Hematopoietic multipotent progenitor cell treated with erythropoietin and hydrocortisone succinate and interleukin-3 and kit ligand, for 8 days (in vitro differentiated cells): ENCODE data around the gene IL1RN.

ENCODE experiments used
- DNase-seq: peaks from one replicate; pipeline ENCODE4 v3.0.0-alpha.2; 2015

Gene IL1RN

DNA sequence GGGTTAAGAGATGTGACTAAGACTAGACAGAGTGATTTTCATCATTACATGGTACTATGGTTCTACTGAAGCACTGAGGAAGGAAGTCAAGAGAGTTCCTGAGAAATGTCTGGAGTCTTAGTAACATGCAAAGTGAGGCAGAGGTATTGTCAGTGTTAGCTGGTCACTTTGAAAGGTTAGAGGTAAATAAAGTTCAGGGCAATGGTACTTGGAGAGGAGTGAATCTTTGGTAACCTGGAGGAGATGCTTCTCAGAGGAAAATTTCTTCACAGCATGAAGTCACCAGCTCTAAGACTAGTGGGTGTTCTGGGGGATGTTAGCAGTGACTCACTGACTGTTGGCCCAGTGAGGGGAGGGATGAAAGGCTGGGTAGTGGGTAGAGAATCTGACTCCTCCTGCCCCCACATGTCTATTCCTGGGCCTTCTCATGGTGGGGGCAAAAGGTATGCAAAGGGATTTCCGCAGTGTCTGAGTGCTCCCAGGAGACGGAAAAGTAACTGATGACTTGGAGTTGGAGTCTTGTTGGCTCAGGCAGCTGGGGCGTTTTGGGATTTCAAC is 23.3 kb upstream of the IL1RN start:
- no peak for DNase-seq

DNA sequence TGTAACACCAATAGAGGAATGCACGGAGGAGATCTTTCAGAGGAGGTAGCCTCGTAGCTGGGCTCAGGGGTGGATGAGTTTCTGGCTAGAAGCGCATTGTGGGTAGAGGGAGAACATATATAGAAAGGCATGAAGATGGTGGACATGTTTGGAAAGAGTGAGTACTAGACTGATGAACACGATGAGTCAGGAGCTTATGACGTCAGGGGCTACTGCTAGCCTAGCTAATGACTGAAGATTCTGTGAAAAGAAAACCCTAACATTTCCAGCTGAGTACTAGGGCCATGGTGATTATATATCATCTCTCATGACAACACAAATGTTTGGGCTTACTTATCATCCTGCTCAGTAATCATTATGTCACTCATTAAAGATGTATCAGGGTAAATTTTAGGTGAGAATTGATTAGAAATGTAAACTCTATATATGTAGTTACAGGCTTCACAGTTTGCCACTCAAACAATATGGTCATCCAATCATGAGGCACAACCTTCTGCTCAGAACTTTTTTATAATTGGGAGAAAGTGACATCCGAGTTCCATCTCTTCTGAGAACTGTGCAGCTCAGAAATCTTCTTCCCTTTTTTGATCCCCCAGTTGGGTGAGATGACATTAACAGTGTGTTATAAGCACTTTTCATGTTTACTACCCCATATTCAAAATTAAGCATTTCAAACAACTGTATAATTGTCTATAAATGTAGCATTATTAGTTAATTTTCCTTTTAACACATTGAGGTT is 22.2 kb upstream of the IL1RN start:
- DNase-seq: no peak

DNA sequence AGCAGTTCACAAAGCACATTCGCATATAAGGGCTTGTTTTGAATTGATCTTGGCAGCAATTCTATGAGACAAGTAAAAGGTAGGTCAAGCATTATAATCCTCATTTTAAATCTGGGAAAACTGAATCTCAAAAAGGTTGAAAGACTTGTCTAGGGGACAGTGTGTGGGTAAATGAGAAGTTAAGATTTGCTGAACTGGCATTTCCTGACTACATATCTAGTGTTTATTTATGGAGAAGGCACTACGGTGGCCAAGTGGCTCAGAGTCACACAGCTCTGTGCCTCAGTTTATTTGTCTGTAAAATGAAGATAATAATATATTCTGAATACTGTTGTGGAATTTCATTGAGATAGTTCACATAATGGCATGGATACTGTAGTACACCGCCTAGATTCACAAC is 16.3 kb upstream of the IL1RN start:
- no peak for DNase-seq

DNA sequence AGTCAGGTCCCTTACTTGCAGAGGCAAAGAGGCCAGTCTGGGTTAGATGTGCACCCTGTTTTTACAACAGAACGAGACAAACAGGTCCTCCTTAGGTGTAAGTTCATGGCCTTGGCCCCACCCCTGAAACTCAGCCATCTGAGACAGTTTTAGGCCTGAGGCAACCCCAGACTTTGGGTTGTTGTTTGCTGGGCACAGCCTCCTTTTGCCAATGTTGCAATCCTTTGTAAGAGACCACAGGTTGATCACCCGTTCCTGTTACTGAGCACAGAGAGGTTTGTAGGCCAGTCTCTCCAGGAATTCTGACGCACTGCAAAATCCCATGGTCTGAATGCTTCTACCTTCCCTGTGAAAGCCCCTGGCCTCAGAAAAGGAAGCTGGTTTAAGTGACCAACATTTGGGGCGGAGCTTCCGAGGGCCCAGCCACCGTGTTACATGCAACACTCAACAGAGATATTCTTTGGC is 15.5 kb upstream of the IL1RN start:
- no peak for DNase-seq

DNA sequence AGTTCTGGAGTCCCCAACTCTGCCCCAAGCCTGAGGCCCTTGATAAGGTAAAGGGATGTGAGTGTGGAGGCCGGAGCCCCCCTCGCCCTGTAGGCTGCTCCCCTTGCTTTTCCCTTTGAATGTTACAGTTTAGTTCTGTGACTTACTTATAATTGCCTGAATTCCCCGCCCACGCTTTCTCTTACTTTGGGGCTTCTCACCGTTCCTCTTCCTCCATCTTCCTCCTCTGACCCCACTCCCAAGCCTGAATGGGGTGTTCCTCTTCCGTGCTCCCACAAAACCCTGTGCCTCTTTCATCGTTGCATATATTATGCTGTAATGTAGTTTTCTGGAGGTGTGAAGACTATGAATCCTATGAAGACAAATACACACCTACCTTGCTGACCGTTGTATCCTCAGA is 15.0 kb upstream of the IL1RN start:
- DNase-seq: no peak

DNA sequence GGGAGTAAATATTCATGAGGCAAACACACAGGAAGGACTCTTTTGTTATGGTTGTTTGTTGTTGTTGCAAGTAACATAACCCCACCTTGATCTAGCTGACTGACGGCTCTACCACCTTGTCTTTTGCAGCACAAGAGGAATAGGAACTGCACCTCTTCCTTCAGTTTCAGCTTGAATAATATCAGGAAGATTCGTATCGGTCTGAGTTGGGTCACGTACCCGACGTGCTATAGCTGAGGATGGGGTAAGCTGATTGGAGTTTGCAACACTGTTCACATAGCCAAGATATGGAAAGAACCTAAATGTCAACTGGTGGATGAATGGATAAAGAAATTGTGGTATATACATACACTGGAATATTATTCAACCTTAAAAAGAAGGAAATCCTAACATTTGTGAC is 14.5 kb upstream of the IL1RN start:
- DNase-seq: no peak

DNA sequence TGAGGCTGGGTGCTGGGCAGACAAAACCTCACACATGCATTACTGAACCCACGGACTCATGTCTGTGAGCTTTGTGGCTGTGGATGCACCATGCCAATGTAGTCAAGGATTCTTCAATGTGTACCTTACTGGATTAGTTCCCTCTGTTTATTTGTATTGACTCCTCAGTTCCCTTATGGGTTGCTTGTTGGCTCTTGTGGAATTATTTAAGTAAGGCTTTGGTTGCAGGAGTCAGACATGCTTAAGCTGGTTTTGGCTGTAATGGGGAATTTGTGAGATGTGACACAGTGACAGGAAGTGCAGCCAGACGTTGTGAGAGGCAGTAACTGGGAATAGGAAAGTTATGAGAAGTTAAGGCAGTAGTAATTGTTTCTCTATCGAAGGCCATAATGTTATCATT is 13.6 kb upstream of the IL1RN start:
- DNase-seq: no peak

DNA sequence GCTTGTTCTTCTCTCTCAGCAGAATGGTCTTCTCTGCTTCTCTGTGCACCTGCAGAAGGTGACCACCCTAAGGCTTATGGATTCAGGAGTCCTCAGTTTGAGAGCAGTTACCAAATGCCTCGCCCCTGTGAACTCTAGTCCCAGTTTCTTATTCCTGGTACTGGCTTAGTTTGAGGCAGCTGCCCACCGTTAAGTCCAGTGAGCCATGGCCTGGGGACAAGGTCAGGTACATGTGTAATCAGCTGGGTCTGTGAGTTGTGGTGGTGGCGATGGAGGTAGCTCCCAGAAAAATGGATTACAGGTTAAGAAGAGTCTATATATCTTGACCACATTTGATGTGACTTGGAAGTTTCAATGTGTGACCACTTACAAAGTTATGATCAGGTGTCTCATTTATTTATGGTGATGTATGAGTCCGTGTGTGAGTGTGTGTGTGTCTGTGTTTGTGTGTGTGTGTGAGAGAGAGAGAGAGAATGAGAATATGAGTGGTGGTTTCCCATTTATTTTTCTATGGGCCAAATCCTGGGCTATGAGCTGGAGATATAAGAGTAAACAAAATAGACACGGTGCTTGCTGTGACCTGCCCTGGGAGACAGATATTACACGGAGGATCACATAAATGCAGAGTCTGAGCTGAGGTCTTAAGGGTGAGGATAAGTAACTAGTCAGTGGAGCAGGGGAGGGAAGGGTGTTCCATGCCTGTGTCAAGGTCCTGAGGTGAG is 13.0 kb upstream of the IL1RN start:
- no peak for DNase-seq

DNA sequence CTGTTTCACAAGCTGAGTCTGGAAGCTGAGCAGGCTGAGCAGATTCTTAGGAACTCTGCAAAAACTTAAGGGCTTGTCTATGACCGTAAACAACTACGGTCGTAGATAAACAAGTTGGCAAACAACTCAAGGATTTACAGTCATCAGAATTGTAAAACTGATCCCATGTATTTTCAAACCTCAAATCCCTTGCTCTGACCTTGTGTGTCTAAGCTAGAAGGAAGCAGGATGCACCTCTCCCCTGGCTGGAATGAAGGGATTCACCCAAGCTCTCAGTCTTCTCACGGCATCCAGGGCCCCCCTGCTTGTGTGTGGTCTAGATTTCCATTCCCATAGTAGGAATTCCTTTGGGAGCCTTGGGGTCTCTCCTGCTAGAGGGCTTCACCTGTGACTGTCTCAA is 12.4 kb upstream of the IL1RN start:
- DNase-seq: no peak

DNA sequence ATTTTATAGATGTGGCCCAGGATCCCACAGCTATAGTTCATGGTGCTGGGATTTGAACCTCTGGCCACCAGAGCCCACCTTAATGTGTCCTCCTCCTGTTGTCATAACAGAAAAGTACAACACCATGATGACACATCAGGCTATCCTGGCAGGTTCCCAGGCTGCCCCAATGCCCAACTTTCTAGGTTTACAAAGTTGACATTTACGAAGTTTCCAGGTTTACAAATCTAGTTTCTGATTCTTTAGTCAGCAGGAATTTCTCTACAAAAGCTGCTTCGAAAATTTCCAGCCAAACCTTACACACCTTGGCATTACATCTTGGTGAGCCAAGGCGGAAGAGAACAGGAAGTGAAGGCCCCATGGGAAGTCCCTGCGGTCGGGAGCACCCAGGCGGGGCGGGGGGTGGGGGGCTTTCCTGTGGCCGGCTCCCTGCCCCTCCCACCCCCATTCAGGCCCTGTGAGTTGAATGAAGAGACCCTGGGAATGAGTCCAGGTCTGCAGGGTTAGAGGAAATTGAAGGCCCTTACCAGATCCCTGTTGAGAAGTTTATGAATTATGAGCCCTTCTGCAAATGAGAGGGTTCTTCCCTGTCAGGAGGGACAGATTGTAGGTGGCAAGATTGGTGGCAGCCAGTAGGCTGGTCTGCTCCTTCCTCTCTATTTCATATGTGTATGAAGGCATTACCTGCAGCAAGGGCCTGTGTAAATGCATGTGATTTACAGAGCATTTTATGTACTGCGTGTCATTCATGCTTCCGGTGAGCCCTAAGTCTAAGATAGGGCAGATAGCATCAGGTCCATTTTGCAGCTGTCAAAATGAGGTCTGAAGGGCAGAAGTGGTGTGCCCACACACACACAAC is 11.1 kb upstream of the IL1RN start:
- peak; percentile 29 for DNase-seq

DNA sequence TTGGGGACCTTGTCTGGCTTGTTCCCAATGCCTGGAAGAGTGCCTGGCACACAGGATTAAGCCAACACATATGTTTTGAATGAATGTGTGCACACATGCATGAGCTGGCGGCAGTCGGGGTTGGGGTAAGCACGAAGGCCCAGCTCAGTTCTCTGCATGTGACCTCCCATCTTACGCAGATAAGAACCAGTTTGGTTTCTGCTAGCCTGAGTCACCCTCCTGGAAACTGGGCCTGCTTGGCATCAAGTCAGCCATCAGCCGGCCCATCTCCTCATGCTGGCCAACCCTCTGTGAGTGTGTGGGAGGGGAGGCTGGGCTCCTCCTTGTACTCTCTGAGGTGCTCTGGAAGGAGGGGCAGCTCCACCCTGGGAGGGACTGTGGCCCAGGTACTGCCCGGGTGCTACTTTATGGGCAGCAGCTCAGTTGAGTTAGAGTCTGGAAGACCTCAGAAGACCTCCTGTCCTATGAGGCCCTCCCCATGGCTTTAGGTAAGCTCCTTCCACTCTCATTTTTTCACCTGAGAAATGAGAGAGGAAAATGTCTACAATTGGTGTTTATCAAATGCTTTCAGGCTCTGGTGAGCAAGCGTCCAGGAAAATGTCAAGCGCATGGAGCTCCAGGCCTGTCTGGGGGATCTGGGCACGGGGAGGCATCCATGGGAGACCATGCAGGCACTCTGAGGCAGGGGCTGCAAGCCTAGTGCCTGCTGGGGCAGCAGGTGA is 9.7 kb upstream of the IL1RN start:
- DNase-seq: peak; percentile 98

DNA sequence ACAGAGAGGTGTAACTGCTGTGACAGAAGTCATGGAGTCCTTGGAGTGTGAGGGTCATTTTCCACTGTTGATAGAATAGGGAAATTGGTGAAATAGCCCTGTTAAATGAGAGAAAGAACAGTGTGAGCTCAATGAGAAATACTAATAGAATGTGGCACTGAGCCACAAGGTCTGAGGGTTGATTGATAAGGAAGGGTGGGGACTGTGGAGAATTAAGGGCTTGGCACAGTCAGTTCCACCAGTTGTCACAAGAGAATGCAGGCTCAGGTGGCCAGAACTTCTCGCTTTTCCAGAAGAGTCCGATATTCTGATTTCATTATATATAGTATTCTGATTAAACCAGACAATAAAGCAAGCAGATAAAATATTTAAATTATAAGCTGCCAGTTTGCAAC is 9.1 kb upstream of the IL1RN start:
- peak; percentile 91 for DNase-seq

DNA sequence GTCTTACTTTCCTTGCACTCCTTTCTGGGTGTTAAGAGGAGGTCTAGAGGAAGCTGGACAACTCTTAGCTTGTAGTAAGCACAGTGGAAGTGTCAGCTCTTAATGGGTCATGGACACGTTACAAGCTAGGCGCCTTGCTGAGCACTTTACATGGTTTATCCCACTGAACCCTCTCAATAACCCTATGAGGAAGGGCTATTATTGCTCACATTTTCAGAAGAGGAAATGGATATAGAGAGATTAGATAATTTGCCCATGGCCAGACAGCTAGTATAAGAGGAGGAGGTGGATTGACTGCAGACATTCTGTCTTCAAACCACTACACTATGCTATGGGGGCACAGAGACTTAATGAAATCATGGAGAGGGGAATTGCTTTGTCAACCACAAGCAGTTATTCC is 8.3 kb upstream of the IL1RN start:
- peak; percentile 37 for DNase-seq

DNA sequence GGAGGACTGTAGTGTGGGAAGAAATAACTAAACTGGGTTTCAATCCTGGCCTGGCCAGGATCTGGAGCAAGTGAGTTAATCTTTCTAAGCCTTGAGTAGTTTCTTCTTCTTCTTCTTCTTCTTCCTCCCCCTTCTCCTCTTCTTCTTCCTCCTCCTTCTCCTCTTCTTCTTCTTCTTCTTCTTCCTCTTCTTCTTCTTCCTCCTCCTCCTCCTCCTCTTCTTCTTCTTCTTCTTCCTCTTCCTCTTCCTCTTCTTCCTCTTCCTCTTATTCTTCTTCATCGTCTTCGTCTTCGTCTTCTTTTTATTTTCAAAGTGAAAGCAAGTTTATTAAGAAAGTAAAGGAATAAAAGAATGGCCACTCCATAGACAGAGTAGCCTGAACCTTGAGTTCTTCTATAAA is 6.5 kb upstream of the IL1RN start:
- DNase-seq: no peak

DNA sequence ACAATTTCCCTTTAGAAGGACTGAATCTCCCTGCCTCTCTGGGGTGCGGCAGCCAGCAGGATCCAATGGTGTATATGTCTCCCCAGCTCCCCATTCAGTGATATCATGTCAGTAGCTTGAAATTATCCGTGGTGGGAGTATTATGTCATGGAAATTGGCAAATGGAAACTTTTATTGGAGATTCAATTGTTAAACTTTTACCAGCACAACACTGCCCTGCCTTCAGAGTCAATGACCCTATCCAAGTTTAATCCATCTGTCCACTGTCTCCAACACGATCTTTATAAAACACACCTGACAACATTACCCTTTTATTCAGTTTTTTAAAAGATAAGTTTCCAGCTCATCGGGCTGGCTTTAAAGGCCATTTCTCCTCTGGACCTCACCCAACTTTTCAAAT is 5.0 kb upstream of the IL1RN start:
- no peak for DNase-seq

DNA sequence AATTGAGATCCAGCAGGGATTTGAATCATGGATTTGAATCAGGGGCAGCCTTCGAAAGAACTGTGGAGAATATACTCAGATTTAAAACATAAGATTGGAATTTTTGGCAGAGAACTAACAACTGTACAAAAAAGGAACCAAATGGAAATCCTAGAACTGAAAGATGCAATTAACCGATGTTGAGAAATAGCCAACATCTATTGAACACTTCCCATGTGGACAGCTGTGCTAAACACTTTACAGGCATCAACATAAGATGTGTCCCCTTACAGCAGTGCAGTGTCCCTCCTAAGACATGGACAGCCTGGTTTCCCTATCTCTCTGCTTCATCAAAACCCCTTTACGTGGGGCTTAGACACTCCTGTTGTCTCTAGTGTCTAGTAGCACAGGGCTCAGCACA is 3.7 kb upstream of the IL1RN start:
- DNase-seq: no peak

DNA sequence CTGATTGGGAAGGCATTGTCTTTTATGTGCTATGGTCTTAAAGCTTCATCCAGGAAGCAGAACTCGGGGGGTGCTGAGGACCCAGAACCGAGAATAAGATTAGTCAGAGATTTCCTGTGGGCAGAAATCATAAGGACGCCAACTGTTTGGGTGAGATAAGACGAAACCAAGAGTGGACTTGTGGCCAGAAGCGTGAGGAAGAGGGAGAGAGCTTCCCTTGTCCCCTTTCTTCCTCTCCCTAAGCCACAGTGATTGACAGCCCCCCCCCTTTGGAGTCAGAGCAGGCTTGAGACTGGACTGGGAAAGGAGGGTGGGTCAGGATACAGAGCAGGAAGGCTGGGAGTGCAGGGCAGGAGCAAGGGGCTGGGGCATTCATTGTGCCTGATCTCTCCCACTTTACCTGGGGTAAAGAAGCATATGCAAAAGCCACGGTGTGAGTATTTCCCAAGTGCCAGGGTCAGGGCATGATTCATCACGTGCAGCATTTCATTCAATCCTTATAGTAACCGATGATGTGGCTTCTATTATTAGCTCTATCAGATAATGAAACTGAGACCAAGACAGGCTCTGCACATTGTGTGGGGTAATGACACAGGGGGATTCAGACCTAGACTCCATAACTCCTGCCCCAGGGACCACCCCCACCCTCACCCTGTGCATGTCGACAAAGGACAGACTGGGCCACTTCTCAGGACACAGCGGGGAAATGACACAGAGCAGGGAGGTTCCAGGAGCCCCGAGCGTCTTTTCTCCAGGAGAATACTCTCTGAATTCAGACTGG is 3.0 kb upstream of the IL1RN start:
- DNase-seq: peak; percentile 35

DNA sequence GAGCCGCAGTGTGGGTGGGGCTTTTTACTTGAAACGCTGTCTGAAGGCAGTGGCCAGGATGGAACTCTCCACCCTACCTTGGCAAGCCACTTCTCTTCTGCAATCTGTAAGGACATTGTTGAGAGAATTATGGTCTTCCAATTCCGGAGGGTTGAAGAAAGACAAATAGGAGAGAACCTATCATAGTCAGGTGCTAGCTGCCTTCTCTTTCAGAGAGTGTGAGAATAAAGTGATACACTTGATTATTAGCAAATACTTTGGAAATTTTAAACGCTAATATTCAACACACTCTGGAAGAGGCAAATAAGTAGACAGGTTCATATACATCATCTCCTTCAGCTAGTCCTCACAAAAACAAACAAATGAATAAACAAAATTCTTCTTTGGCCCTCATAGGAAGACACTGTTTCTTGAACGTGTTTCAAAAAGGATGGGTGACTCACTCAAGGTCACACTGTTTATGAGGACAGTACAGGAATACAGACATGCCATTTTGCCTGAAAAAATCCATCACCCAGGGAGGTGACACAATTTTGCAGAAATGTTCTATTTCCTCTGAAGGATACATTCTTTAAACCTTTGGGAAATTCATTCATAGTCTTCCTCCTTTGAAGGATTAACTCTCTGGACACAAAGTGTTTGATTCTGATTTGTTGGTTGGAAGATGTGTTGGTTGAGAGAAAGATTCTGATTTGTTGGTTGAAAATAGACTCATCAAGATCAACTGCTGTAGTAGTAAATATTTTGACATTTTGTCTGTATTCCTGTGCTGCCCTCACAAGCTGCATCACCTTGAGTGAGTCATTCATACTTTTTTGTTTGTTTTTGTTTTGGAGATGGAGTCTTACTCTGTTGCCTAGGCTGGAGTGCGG is 2.2 kb upstream of the IL1RN start:
- no peak for DNase-seq

DNA sequence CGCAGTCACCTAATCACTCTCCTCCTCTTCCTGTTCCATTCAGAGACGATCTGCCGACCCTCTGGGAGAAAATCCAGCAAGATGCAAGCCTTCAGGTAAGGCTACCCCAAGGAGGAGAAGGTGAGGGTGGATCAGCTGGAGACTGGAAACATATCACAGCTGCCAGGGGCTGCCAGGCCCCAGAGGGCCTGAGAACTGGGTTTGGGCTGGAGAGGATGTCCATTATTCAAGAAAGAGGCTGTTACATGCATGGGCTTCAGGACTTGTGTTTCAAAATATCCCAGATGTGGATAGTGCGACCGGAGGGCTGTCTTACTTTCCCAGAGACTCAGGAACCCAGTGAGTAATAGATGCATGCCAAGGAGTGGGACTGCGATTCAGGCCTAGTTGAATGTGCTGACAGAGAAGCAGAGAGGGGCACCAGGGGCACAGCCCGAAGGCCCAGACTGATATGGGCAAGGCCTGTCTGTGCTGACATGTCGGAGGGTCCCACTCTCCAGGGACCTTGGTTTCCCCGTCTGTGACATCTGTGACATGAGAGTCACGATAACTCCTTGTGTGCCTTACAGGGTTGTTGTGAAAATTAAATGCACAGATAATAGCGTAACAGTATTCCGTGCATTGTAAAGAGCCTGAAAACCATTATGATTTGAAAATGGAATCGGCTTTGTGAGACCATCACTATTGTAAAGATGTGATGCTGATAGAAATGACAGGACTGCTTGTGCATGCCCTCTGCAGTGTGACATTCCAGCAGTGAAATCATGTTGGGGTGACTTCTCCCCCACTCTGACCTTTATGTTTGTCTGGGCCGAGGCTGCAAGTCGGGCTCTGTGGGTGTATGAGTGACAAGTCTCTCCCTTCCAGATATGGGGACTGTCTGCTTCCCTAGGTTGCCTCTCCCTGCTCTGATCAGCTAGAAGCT is 510 bp downstream of the IL1RN start:
- no peak for DNase-seq
